GM12801 (cell line): ENCODE measurements around the gene PRR23E.

Experiments used
- CTCF ChIP-seq: IDR thresholded peaks from one replicate; pipeline ENCODE4 v1.5.1; 2011; ENCODE audit warnings: control low read depth; ENCODE audit not compliant: insufficient read length; ENCODE audit errors: extremely low read depth

PRR23E gene

DNA sequence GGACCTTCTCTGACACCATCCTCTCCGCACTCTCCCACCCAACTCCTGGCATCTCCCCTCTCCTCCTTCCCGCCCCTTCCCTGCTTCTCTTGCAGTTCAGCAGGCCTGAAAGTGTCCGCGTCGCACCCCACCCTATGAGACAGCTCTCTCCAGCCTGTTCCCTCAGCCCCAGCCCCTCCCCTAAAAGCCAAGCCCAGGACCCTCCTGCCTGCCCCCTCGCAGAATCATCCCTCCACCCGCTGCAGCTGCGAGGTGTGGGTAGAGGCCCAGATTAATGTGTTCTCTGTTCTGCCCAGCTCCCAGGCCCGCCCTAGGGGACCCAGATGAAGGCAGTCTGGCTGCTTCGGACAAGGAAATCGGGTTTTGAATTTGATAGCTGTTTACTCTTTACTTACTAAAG lies 410 bp downstream of the PRR23E start:
- no peak for TF ChIP-seq CTCF

GRCh38 chr3:127193775-127194174 lies 844 bp downstream of the PRR23E start:
- no peak for TF ChIP-seq CTCF

GRCh38 chr3:127194601-127195187 lies 1.8 kb downstream of the PRR23E start:
- TF ChIP-seq CTCF = no peak

GRCh38 chr3:127195417-127195816 lies 2.5 kb downstream of the PRR23E start:
- TF ChIP-seq CTCF = no peak

- TF ChIP-seq CTCF = no peak
These were observed 3.1 kb downstream of the PRR23E start for GRCh38 chr3:127196002-127196401.

- TF ChIP-seq CTCF = no peak
These were observed 3.8 kb downstream of the PRR23E start for GRCh38 chr3:127196466-127197299.

DNA sequence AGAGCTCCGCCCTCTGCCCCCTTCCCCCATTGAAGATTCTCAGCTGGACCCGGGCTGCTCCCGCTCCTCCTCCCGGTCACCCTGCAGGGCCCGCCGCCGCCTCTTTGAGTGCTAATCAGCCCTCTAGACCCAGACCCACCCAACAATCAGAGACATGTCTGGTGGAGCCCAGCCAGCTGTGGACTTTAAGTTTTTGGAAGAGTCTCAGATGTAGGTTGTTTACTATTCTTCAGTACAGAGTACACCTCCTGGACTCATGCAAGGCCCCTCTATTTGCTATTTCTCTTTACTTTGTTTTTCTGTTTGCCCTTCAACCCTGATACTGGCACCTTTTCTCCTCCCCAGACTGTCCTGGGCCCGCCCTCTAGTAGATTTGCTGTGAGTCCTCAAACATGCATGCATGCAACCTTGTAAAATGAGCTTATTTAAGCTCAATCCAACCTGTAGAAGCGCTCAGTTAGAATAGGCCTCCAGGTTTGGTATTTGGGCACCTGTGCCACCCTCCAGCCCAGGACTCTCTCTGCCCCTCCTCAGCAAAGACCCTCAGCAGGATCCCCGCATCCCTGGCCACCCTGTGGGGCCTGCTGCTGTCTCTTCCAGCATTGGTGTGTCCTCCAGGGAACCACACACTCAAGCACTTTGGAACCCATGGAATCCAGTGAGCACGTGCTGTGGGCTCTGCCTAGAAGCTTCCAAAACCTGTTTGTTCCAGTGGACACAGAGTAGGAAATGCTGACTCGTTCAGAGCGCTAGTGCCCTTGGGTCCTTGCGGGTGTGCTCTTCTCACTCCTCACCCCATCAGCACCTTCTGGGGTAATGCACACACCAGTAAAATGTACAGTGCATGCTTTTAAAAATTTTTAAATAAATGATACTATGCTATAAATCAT lies 4.6 kb downstream of the PRR23E start:
- TF ChIP-seq CTCF = no peak
